HL-60 (cell line): Measurements from ENCODE around the gene LACRT.

ENCODE experiments used
- DNase-seq, 2 experiments: peaks; one replicate each; pipeline ENCODE4 v3.0.0-alpha.2; 2010 to 2020; ENCODE audit warnings: low read depth in 1 of 2, low spot score in 1 of 2
- H3K27ac ChIP-seq: fragments of 250-450 bp; sonication (Bioruptor Pico); replicated peaks from 2 replicates; pipeline ENCODE4 v1.5.1; 2020; ENCODE audit warnings: mild to moderate bottlenecking, moderate library complexity
- H3K27me3 ChIP-seq: fragments of 250-450 bp; sonication (Bioruptor Pico); 2 replicates; pipeline ENCODE4 v1.5.1; 2021; ENCODE audit warnings: mild to moderate bottlenecking, moderate library complexity; ENCODE audit not compliant: insufficient read depth, poor library complexity, severe bottlenecking
- H3K4me3 ChIP-seq: replicated peaks from 2 replicates; pipeline ENCODE4 v1.5.1; 2011; ENCODE audit warnings: mild to moderate bottlenecking, control low read depth, low read length; ENCODE audit not compliant: insufficient read depth
- GABPA ChIP-seq: IDR thresholded peaks from 2 replicates; pipeline ENCODE4 v1.6.1; 2012; ENCODE audit warnings: low read depth
- POLR2AphosphoS5 ChIP-seq: IDR thresholded peaks from 2 replicates; pipeline ENCODE4 v1.6.1; 2012; ENCODE audit warnings: low read depth
- SPI1 ChIP-seq: IDR thresholded peaks from 2 replicates; pipeline ENCODE4 v1.6.1; 2012; ENCODE audit warnings: low read depth, mild to moderate bottlenecking, borderline replicate concordance
- TF ChIP-seq, protein P1 (sequence below): IDR thresholded peaks from one replicate; pipeline ENCODE4 v1.5.1; 2011; ENCODE audit warnings: low read length, control low read depth, inconsistent platforms; ENCODE audit not compliant: insufficient read depth
- TF ChIP-seq, protein P2 (sequence below): IDR thresholded peaks from 2 replicates; pipeline ENCODE4 v1.6.1; 2012; ENCODE audit warnings: low read depth; ENCODE audit not compliant: insufficient replicate concordance

LACRT gene

DNA sequence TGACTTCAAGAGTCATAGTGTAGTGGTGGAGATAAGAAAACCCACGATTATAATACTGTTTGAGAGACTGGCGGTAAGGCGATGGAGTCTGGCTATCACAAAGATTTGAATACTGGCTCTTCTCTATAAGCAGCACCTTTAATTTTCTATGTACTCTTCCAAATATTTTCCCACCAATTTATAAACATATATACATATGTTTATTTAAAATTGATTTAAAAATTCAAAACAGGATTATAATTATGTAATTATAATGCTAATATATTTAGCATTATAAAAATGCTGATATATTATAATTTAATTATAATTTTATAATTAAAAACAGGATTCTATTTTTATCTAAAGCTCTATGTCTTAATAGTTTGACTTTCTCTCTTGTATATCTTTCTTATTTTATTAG is 28.9 kb upstream of the LACRT start:
- H3K27ac ChIP-seq = no peak overlapping the region
- H3K27me3 ChIP-seq = no peaks in the 10 kb centered on the region
- TF ChIP-seq SPI1 (no peak), GABPA (no peak), POLR2AphosphoS5 (no peak)
- TF ChIP-seq, protein P1, sequence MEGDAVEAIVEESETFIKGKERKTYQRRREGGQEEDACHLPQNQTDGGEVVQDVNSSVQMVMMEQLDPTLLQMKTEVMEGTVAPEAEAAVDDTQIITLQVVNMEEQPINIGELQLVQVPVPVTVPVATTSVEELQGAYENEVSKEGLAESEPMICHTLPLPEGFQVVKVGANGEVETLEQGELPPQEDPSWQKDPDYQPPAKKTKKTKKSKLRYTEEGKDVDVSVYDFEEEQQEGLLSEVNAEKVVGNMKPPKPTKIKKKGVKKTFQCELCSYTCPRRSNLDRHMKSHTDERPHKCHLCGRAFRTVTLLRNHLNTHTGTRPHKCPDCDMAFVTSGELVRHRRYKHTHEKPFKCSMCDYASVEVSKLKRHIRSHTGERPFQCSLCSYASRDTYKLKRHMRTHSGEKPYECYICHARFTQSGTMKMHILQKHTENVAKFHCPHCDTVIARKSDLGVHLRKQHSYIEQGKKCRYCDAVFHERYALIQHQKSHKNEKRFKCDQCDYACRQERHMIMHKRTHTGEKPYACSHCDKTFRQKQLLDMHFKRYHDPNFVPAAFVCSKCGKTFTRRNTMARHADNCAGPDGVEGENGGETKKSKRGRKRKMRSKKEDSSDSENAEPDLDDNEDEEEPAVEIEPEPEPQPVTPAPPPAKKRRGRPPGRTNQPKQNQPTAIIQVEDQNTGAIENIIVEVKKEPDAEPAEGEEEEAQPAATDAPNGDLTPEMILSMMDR = no peak
- TF ChIP-seq, protein P2, sequence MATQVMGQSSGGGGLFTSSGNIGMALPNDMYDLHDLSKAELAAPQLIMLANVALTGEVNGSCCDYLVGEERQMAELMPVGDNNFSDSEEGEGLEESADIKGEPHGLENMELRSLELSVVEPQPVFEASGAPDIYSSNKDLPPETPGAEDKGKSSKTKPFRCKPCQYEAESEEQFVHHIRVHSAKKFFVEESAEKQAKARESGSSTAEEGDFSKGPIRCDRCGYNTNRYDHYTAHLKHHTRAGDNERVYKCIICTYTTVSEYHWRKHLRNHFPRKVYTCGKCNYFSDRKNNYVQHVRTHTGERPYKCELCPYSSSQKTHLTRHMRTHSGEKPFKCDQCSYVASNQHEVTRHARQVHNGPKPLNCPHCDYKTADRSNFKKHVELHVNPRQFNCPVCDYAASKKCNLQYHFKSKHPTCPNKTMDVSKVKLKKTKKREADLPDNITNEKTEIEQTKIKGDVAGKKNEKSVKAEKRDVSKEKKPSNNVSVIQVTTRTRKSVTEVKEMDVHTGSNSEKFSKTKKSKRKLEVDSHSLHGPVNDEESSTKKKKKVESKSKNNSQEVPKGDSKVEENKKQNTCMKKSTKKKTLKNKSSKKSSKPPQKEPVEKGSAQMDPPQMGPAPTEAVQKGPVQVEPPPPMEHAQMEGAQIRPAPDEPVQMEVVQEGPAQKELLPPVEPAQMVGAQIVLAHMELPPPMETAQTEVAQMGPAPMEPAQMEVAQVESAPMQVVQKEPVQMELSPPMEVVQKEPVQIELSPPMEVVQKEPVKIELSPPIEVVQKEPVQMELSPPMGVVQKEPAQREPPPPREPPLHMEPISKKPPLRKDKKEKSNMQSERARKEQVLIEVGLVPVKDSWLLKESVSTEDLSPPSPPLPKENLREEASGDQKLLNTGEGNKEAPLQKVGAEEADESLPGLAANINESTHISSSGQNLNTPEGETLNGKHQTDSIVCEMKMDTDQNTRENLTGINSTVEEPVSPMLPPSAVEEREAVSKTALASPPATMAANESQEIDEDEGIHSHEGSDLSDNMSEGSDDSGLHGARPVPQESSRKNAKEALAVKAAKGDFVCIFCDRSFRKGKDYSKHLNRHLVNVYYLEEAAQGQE = no peak
- no peak for DNase-seq
- H3K4me3 ChIP-seq = no peak overlapping the region

DNA sequence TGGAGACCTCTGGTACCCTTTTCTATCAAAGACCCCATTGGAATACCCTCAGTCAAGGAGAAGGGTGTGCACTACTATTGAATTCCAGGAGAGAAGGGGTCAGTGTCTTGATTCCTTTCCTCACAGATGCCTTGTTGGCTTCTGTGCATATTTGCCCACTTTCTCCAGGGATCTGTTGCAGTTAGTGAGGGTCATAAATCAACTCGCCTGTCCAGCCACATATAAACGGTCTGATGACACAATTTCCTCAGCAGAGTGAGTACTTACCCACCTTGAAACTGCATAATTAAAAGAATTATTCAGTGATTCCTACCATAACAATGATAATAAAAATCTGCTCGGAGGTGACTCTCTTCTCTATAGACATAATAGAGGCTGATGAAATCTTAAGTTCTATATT is 27.3 kb upstream of the LACRT start:
- no peak for TF ChIP-seq GABPA
- TF ChIP-seq, protein P1 = no peak
- no peak for TF ChIP-seq POLR2AphosphoS5
- no peak for TF ChIP-seq SPI1
- TF ChIP-seq, protein P2 = no peak
- H3K27ac ChIP-seq = no peak overlapping the region
- no peaks in the 10 kb centered on the region for H3K27me3 ChIP-seq
- no peak for DNase-seq
- no peak overlapping the region for H3K4me3 ChIP-seq

DNA sequence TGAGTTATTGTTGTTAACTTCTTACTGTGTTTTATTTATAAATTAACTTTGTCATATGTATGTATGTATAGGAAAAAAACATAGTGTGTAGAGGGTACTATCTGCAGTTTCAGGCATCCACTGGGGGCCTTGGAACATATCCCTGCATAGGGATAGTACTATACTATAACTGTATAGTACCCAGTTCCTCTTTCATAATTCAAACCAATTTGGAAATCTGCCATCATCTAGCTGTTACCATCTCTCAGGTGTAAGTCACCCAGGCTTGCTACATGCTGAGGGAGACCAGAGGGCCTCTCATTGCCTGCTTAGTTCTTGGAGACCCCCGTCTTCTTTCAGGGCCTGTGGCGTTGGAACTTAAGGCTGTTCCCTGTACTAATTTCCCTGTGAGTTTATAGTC is 26.4 kb upstream of the LACRT start:
- H3K4me3 ChIP-seq = no peak overlapping the region
- H3K27ac ChIP-seq = no peak overlapping the region
- DNase-seq = no peak
- peaks cover 3% of the 10 kb centered on the region for H3K27me3 ChIP-seq
- TF ChIP-seq POLR2AphosphoS5 = no peak
- TF ChIP-seq GABPA = no peak
- peak; percentile 50; the same call in 1 of the 2 replicates for TF ChIP-seq SPI1
- TF ChIP-seq, protein P2 = no peak
- TF ChIP-seq, protein P1 = no peak
